Measurements from ENCODE around the gene POLR1B.
"Not testable (repeated sequence)": the region's sequence is repeated elsewhere in the genome, so short reads cannot be mapped to it uniquely, and the experiment has no call there.

Gene POLR1B

DNA sequence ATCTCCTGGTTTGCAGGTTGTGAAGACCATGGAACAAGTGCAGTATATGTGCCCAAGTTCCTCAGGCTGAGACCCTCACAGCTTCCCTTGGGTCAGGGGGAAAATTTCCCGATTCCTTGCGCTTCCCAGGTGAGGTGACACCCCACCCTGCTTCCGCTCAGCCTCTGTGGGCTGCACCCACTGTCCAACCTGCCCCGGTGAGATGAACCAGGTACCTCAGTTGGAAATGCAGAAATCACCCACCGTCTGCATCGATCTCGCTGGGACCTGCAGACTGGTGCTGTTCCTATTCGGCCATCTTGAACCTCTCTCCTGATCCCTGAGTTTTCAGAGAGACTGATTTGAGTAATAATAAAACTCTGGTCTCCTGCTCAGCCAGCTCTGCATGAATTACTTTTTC lies 72.8 kb downstream of the POLR1B start:
- H3K9me3 ChIP-seq (ENCODE audit: insufficient read depth, low read length) = no peaks in the 10 kb centered on the region
- H3K36me3 ChIP-seq (ENCODE audit: low read length) = no peaks in the 10 kb centered on the region
- H4K20me1 ChIP-seq (ENCODE audit: low read depth, low read length) = no peaks in the 10 kb centered on the region
- no peak overlapping the region for H2AFZ ChIP-seq (ENCODE audit: low read depth, low read length, severe bottlenecking)
- no peaks in the 10 kb centered on the region for H3K79me2 ChIP-seq (ENCODE audit: insufficient read depth, low read length)
- no peak overlapping the region for H3K27ac ChIP-seq (ENCODE audit: low read depth, low read length)
- H3K27me3 ChIP-seq (ENCODE audit: low read length) = no peaks in the 10 kb centered on the region
- H3K9ac ChIP-seq (ENCODE audit: low read length) = no peak overlapping the region
- no peak overlapping the region for H3K4me2 ChIP-seq (ENCODE audit: low read depth, low read length, poor library complexity, severe bottlenecking)
- no peak for TF ChIP-seq EZH2phosphoT487 (conservative IDR thresholded peaks at IDR 0.05; ENCODE audit: low read length)
- TF ChIP-seq, protein P1, sequence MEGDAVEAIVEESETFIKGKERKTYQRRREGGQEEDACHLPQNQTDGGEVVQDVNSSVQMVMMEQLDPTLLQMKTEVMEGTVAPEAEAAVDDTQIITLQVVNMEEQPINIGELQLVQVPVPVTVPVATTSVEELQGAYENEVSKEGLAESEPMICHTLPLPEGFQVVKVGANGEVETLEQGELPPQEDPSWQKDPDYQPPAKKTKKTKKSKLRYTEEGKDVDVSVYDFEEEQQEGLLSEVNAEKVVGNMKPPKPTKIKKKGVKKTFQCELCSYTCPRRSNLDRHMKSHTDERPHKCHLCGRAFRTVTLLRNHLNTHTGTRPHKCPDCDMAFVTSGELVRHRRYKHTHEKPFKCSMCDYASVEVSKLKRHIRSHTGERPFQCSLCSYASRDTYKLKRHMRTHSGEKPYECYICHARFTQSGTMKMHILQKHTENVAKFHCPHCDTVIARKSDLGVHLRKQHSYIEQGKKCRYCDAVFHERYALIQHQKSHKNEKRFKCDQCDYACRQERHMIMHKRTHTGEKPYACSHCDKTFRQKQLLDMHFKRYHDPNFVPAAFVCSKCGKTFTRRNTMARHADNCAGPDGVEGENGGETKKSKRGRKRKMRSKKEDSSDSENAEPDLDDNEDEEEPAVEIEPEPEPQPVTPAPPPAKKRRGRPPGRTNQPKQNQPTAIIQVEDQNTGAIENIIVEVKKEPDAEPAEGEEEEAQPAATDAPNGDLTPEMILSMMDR (IDR thresholded peaks at IDR 0.05; ENCODE audit: insufficient read depth, low read length, poor library complexity, severe bottlenecking) = no peak
- no peaks in the 10 kb centered on the region for H3F3A ChIP-seq (ENCODE audit: insufficient read depth)
- H3K9me2 ChIP-seq (replicated peaks; ENCODE audit: insufficient read depth, low read length) = no peaks in the 10 kb centered on the region
- no peak overlapping the region for H3K4me3 ChIP-seq (ENCODE audit: insufficient read depth, low read length, poor library complexity, severe bottlenecking)

- H3K9me2 ChIP-seq (replicated peaks; ENCODE audit: insufficient read depth, low read length); H3K4me2 ChIP-seq (ENCODE audit: low read depth, low read length, poor library complexity, severe bottlenecking); H3K27me3 ChIP-seq (ENCODE audit: low read length); H3K27ac ChIP-seq (ENCODE audit: low read depth, low read length); H3K9me3 ChIP-seq (ENCODE audit: insufficient read depth, low read length); H3F3A ChIP-seq (ENCODE audit: insufficient read depth); H3K36me3 ChIP-seq (ENCODE audit: low read length); H3K79me2 ChIP-seq (ENCODE audit: insufficient read depth, low read length); H3K9ac ChIP-seq (ENCODE audit: low read length); H3K4me3 ChIP-seq (ENCODE audit: insufficient read depth, low read length, poor library complexity, severe bottlenecking); H2AFZ ChIP-seq (ENCODE audit: low read depth, low read length, severe bottlenecking); H4K20me1 ChIP-seq (ENCODE audit: low read depth, low read length): not testable (repeated sequence)
Measured at GRCh38 chr2:112615798-112616197, 73.5 kb downstream of the POLR1B start.

GRCh38 chr2:112618383-112618782 lies 76.1 kb downstream of the POLR1B start:
- Histone ChIP-seq H3K27me3 (ENCODE audit: low read length) (no peaks in the 10 kb centered on the region), H3K4me2 (ENCODE audit: low read depth, low read length, poor library complexity, severe bottlenecking) (no peak overlapping the region), H4K20me1 (ENCODE audit: low read depth, low read length) (no peaks in the 10 kb centered on the region), H3K9me3 (ENCODE audit: insufficient read depth, low read length) (no peaks in the 10 kb centered on the region), H3K9ac (ENCODE audit: low read length) (no peak overlapping the region), H3K4me3 (ENCODE audit: insufficient read depth, low read length, poor library complexity, severe bottlenecking) (no peak overlapping the region), H3K27ac (ENCODE audit: low read depth, low read length) (no peak overlapping the region), H3K9me2 (replicated peaks; ENCODE audit: insufficient read depth, low read length) (no peaks in the 10 kb centered on the region), H3K36me3 (ENCODE audit: low read length) (no peaks in the 10 kb centered on the region), H2AFZ (ENCODE audit: low read depth, low read length, severe bottlenecking) (no peak overlapping the region), H3F3A (ENCODE audit: insufficient read depth) (no peaks in the 10 kb centered on the region), H3K79me2 (ENCODE audit: insufficient read depth, low read length) (no peaks in the 10 kb centered on the region)
- TF ChIP-seq, protein P1 (IDR thresholded peaks at IDR 0.05; ENCODE audit: insufficient read depth, low read length, poor library complexity, severe bottlenecking) = no peak
- TF ChIP-seq EZH2phosphoT487 (conservative IDR thresholded peaks at IDR 0.05; ENCODE audit: low read length) = no peak

DNA sequence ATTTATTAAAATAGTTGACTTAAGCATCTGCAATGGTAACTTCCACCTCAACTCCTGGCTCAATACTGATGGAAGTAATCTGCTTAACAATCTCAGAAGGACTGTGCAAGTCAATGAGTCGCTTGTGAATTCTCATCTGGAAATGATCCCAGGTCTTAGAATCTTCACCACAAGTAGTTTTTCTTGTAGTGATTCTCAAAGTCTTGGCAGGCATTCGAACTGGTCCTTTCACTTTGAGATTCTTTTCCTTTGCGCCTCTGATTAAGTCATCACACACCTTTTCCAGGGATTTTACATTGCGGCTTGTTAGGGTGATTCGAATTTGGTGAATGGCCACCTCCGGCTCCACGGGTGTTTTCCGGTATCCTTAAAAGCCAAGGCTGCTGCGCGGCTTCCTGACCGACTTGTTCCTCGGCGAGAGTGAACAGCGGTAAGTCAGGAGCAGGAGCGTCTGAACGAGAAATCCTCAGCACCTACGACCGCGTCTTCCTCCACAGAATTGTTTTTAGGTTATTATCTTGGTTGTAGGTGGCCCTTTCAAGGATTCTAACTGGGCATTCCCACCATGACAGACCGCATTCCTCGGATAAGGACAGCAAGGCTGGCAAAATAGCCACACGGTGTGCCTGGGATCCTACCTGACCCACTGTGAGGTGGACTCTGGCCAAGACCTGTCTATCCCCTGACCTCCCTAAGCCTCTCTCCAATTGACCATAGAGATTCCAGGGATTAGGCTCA lies 79.7 kb downstream of the POLR1B start:
- TF ChIP-seq, protein P1 (IDR thresholded peaks at IDR 0.05; ENCODE audit: insufficient read depth, low read length, poor library complexity, severe bottlenecking) = no peak
- TF ChIP-seq EZH2phosphoT487 (conservative IDR thresholded peaks at IDR 0.05; ENCODE audit: low read length) = no peak

More for the DNA sequence above, 79.7 kb downstream of the POLR1B start:
- no peak overlapping the region for H3K9ac ChIP-seq (ENCODE audit: low read length)
- H3K27ac ChIP-seq (ENCODE audit: low read depth, low read length) = no peak overlapping the region
- no peaks in the 10 kb centered on the region for H3F3A ChIP-seq (ENCODE audit: insufficient read depth)
- no peak overlapping the region for H3K4me2 ChIP-seq (ENCODE audit: low read depth, low read length, poor library complexity, severe bottlenecking)
- no peaks in the 10 kb centered on the region for H3K9me3 ChIP-seq (ENCODE audit: insufficient read depth, low read length)
- H3K36me3 ChIP-seq (ENCODE audit: low read length) = no peaks in the 10 kb centered on the region
- no peaks in the 10 kb centered on the region for H3K27me3 ChIP-seq (ENCODE audit: low read length)
- no peaks in the 10 kb centered on the region for H3K79me2 ChIP-seq (ENCODE audit: insufficient read depth, low read length)
- H3K4me3 ChIP-seq (ENCODE audit: insufficient read depth, low read length, poor library complexity, severe bottlenecking) = no peak overlapping the region
- H2AFZ ChIP-seq (ENCODE audit: low read depth, low read length, severe bottlenecking) = no peak overlapping the region
- H3K9me2 ChIP-seq (replicated peaks; ENCODE audit: insufficient read depth, low read length) = no peaks in the 10 kb centered on the region
- H4K20me1 ChIP-seq (ENCODE audit: low read depth, low read length) = no peaks in the 10 kb centered on the region
